H1 (cell line): Measurements from ENCODE around the gene ART4. TPM values are rescaled to one million over a fixed set of nuclear protein-coding genes. Genes with fewer than 3 reads are reported as not detected.

Experiments
- CTCF ChIA-PET: fragments of 300-600 bp; sonication (Branson Sonifier 250); formaldehyde crosslinking; loops from one replicate; lab custom pipeline; 2021; ENCODE audit not compliant: partially characterized antibody; lab: Charles Lee
- POLR2A ChIA-PET: fragments of 300-600 bp; sonication (Branson Sonifier 250); formaldehyde crosslinking; loops from one replicate; lab custom pipeline; 2021; ENCODE audit warnings: inconsistent platforms; ENCODE audit not compliant: partially characterized antibody; lab: Charles Lee
- DNase-seq, 2 experiments: peaks; one replicate each; pipeline versions ENCODE4 v3.0.0 to v3.0.0-alpha.2; 2010 to 2022; ENCODE audit warnings: low spot score in 2 of 2, low read depth in 1 of 2, mixed read lengths in 1 of 2
- FAIRE-seq: peaks from 2 replicates; lab custom pipeline; 2011; peaks lifted over from hg19 to GRCh38; lab: Jason Lieb, UNC
- H2AFZ ChIP-seq: 2 replicates; pipeline ENCODE4 v1.8.1; 2012; ENCODE audit warnings: low read length, inconsistent platforms
- H2AK5ac ChIP-seq: 2 replicates; pipeline ENCODE4 v1.6.1; 2013; ENCODE audit warnings: low read depth, low read length
- H2BK120ac ChIP-seq: replicated peaks from 2 replicates; pipeline ENCODE3; 2013; ENCODE audit warnings: low read depth, low read length, inconsistent platforms
- H2BK12ac ChIP-seq: 2 replicates; pipeline ENCODE4 v1.6.1; 2013; ENCODE audit warnings: low read depth, low read length
- H2BK15ac ChIP-seq: 2 replicates; pipeline ENCODE4 v1.6.1; 2013; ENCODE audit warnings: low read length
- H2BK20ac ChIP-seq: 2 replicates; pipeline ENCODE4 v1.6.1; 2013; ENCODE audit warnings: low read length
- H2BK5ac ChIP-seq: 2 replicates; pipeline ENCODE4 v1.6.1; 2013; ENCODE audit warnings: low read depth, low read length
- H3K14ac ChIP-seq: 2 replicates; pipeline ENCODE4 v1.6.1; 2013; ENCODE audit warnings: inconsistent platforms; ENCODE audit not compliant: insufficient read length
- H3K18ac ChIP-seq: 2 replicates; pipeline ENCODE4 v1.6.1; 2013; ENCODE audit warnings: low read length; ENCODE audit errors: extremely low read depth
- H3K23ac ChIP-seq: 2 replicates; pipeline ENCODE4 v1.6.1; 2013; ENCODE audit warnings: inconsistent platforms; ENCODE audit not compliant: insufficient read length
- H3K23me2 ChIP-seq: 2 replicates; pipeline ENCODE4 v1.6.1; 2013; ENCODE audit warnings: low read depth, low read length
- H3K27ac ChIP-seq: 2 replicates; pipeline ENCODE4 v1.6.1; 2011; ENCODE audit warnings: low read depth, low read length, inconsistent platforms
- H3K27me3 ChIP-seq, 4 experiments: replicated peaks in 1 of 4; 1 replicate in 1 of 4; 2 replicates in 3 of 4; pipeline versions ENCODE4 v1.6.1 to v1.8.1; 2011 to 2013; ENCODE audit warnings: low read length in 3 of 4, mild to moderate bottlenecking in 3 of 4, inconsistent platforms in 2 of 4, mixed read lengths in 2 of 4, moderate library complexity in 1 of 4; ENCODE audit not compliant: control insufficient read depth in 3 of 4, insufficient read depth in 3 of 4; ENCODE audit errors: extremely low read depth in 1 of 4
- H3K36me3 ChIP-seq, 4 experiments: 2 replicates each; pipeline versions ENCODE4 v1.6.1 to v1.8.1; 2011 to 2013; ENCODE audit warnings: mild to moderate bottlenecking in 4 of 4, low read length in 3 of 4, moderate library complexity in 2 of 4, control low read depth in 1 of 4, inconsistent platforms in 1 of 4; ENCODE audit not compliant: insufficient read depth in 4 of 4, control insufficient read depth in 2 of 4
- H3K4ac ChIP-seq: replicated peaks from 2 replicates; pipeline ENCODE3; 2013; ENCODE audit warnings: low read length, low read depth, mixed read lengths, inconsistent platforms; ENCODE audit not compliant: insufficient read length
- H3K4me1 ChIP-seq, 4 experiments: replicated peaks in 1 of 4; 1 replicate in 1 of 4; 2 replicates in 3 of 4; pipeline versions ENCODE4 v1.6.1 to v1.8.1; 2011 to 2013; ENCODE audit warnings: low read length in 3 of 4, inconsistent platforms in 2 of 4, mixed read lengths in 1 of 4; ENCODE audit not compliant: insufficient read depth in 4 of 4, control insufficient read depth in 3 of 4
- H3K4me2 ChIP-seq, 2 experiments: 2 replicates each; pipeline versions ENCODE4 v1.6.1 to v1.8.1; 2011 to 2013; ENCODE audit warnings: low read depth in 2 of 2, low read length in 2 of 2, control low read depth in 1 of 2, inconsistent platforms in 1 of 2, mild to moderate bottlenecking in 1 of 2; ENCODE audit not compliant: insufficient read depth in 1 of 2
- H3K4me3 ChIP-seq, 4 experiments: fragments of 200-600, 300-600 bp in 1 of 4; sonication (generic), shearing (Covaris generic), sonication (Bioruptor Twin) in 1 of 4; 2 replicates each; pipeline versions ENCODE4 v1.5.1 to v1.8.1; 2011 to 2016; ENCODE audit warnings: low read length in 4 of 4, low read depth in 3 of 4, control low read depth in 2 of 4, inconsistent platforms in 2 of 4, mild to moderate bottlenecking in 2 of 4, mixed read lengths in 1 of 4, moderate library complexity in 1 of 4; ENCODE audit not compliant: insufficient read depth in 2 of 4; ENCODE audit errors: extremely low read depth in 1 of 4
- H3K56ac ChIP-seq: replicated peaks from 2 replicates; pipeline ENCODE3; 2013; ENCODE audit warnings: low read depth, mild to moderate bottlenecking, mixed read lengths, low read length, inconsistent platforms; ENCODE audit not compliant: insufficient read length
- H3K79me1 ChIP-seq: 2 replicates; pipeline ENCODE4 v1.6.1; 2013; ENCODE audit warnings: low read depth, low read length, control low read depth
- H3K79me2 ChIP-seq, 2 experiments: 2 replicates each; pipeline versions ENCODE4 v1.6.1 to v1.8.1; 2012 to 2013; ENCODE audit warnings: low read length in 2 of 2, mild to moderate bottlenecking in 2 of 2, inconsistent platforms in 1 of 2; ENCODE audit not compliant: insufficient read depth in 2 of 2, control insufficient read depth in 1 of 2
- H3K9ac ChIP-seq, 4 experiments: replicated peaks in 1 of 4; 1 replicate in 1 of 4; 2 replicates in 3 of 4; pipeline versions ENCODE4 v1.6.1 to v1.8.1; 2011 to 2013; ENCODE audit warnings: low read depth in 3 of 4, low read length in 3 of 4, control low read depth in 2 of 4, mild to moderate bottlenecking in 2 of 4, moderate library complexity in 2 of 4, inconsistent platforms in 1 of 4; ENCODE audit errors: extremely low read depth in 1 of 4
- H3K9me3 ChIP-seq, 2 experiments: 2 replicates each; pipeline versions ENCODE4 v1.6.1 to v1.8.1; 2012 to 2013; ENCODE audit warnings: mild to moderate bottlenecking in 2 of 2, moderate library complexity in 2 of 2, control low read depth in 1 of 2, inconsistent platforms in 1 of 2, low read depth in 1 of 2, low read length in 1 of 2, mixed read lengths in 1 of 2; ENCODE audit not compliant: insufficient read depth in 2 of 2
- H4K20me1 ChIP-seq, 2 experiments: replicated peaks in 1 of 2; 2 replicates each; pipeline versions ENCODE3 to v1.8.1; 2011 to 2013; ENCODE audit warnings: inconsistent platforms in 2 of 2, low read length in 2 of 2, mild to moderate bottlenecking in 1 of 2; ENCODE audit not compliant: insufficient read depth in 2 of 2, control insufficient read depth in 1 of 2
- H4K5ac ChIP-seq: 2 replicates; pipeline ENCODE4 v1.6.1; 2013; ENCODE audit warnings: low read length, low read depth, mixed read lengths, inconsistent platforms; ENCODE audit not compliant: insufficient read length
- H4K8ac ChIP-seq: 2 replicates; pipeline ENCODE4 v1.8.0; 2013; ENCODE audit warnings: mild to moderate bottlenecking, moderate library complexity, low read length, inconsistent platforms; ENCODE audit not compliant: insufficient read depth; ENCODE audit errors: extremely low read depth
- H4K91ac ChIP-seq: replicated peaks from 2 replicates; pipeline ENCODE3; 2013; ENCODE audit warnings: low read length, mixed read lengths, inconsistent platforms; ENCODE audit not compliant: insufficient read length
- ASH2L ChIP-seq: fragments of 200-600, 300-600 bp; sonication (generic); IDR thresholded peaks from one replicate; pipeline ENCODE4 v1.7.1; 2017; ENCODE audit warnings: low read length
- ATF3 ChIP-seq: IDR thresholded peaks from 2 replicates; pipeline ENCODE4 v1.6.1; 2011; ENCODE audit warnings: low read depth, mild to moderate bottlenecking, low read length; ENCODE audit not compliant: insufficient read depth
- BCL11A ChIP-seq, 2 experiments: IDR thresholded peaks; one replicate each; pipeline ENCODE4 v1.6.1; 2011; ENCODE audit warnings: low read depth in 2 of 2, low read length in 2 of 2, mild to moderate bottlenecking in 2 of 2
- CEBPB ChIP-seq: IDR thresholded peaks from 2 replicates; pipeline ENCODE4 v1.6.1; 2012; ENCODE audit warnings: low read depth, low read length
- CHD2 ChIP-seq: IDR thresholded peaks from 2 replicates; pipeline ENCODE4 v1.6.1; 2012; ENCODE audit warnings: low read length, improper control_type of control experiment
- GTF2F1 ChIP-seq: IDR thresholded peaks from 2 replicates; pipeline ENCODE4 v1.6.1; 2012; ENCODE audit warnings: low read depth, low read length, improper control_type of control experiment, borderline replicate concordance
- HDAC6 ChIP-seq: IDR thresholded peaks from one replicate; pipeline ENCODE4 v1.7.1; 2012; ENCODE audit warnings: low read depth, mild to moderate bottlenecking, inconsistent platforms, low read length, moderate library complexity
- KDM5A ChIP-seq: fragments of 200-600 bp; IDR thresholded peaks from 2 replicates; pipeline ENCODE4 v1.7.1; 2012; ENCODE audit warnings: mild to moderate bottlenecking, low read length, inconsistent platforms, mixed read lengths
- MAX ChIP-seq: IDR thresholded peaks from 2 replicates; pipeline ENCODE4 v1.6.1; 2012; ENCODE audit warnings: inconsistent platforms
- POLR2AphosphoS5 ChIP-seq: IDR thresholded peaks from 2 replicates; pipeline ENCODE4 v1.6.1; 2011; ENCODE audit warnings: low read depth, low read length
- RFX5 ChIP-seq: IDR thresholded peaks from 2 replicates; pipeline ENCODE4 v1.6.1; 2011; ENCODE audit warnings: low read depth, low read length, improper control_type of control experiment, borderline replicate concordance
- RXRA ChIP-seq: IDR thresholded peaks from 2 replicates; pipeline ENCODE4 v1.6.1; 2011; ENCODE audit warnings: low read depth, mild to moderate bottlenecking, low read length, moderate library complexity; ENCODE audit not compliant: insufficient read depth
- SAP30 ChIP-seq: fragments of 300-600 bp; sonication (generic); IDR thresholded peaks from 2 replicates; pipeline ENCODE4 v1.7.1; 2012; ENCODE audit warnings: low read length, moderate library complexity, mild to moderate bottlenecking, inconsistent platforms; ENCODE audit not compliant: insufficient read depth, insufficient replicate concordance
- SIRT6 ChIP-seq: IDR thresholded peaks from one replicate; pipeline ENCODE4 v1.7.1; 2012; ENCODE audit warnings: low read length, inconsistent platforms
- TEAD4 ChIP-seq: IDR thresholded peaks from 2 replicates; pipeline ENCODE4 v1.6.1; 2012; ENCODE audit warnings: low read depth, low read length, inconsistent platforms, mixed read lengths
- WGBS, 2 experiments: shearing (Covaris generic) in 1 of 2; methylation state at CpG; one replicate each; pipeline versions ENCODE4 v1.1.6 to v1.1.7; 2013 to 2015; ENCODE audit warnings: low lambda C conversion rate in 2 of 2, mixed read lengths in 2 of 2, inconsistent platforms in 1 of 2, low coverage in 1 of 2, missing lambda C conversion rate in 1 of 2; ENCODE audit not compliant: insufficient replicate concordance in 2 of 2, insufficient coverage in 1 of 2, insufficient read length in 1 of 2; ENCODE audit errors: extremely low coverage in 1 of 2, missing lambda C conversion rate in 1 of 2; 5-methylcytosine and 5-hydroxymethylcytosine counted together
- polyA plus RNA-seq, 7 experiments: library from polyadenylated mRNA; depleted of rRNA in 3 of 7; stranded (reverse) in 5 of 7; unstranded in 2 of 7; fragments of >200 nt in 5 of 7; fragments of 200-250 nt in 2 of 7; gene quantifications; 1 replicate in 5 of 7; 2 replicates in 1 of 7; 4 replicates in 1 of 7; pipeline versions ENCODE4 v1.2.1 to v1.2.3, GENCODE V29; 2011 to 2013; ENCODE audit warnings: missing spikeins in 2 of 7, mixed read lengths in 2 of 7
- total RNA-seq: library from RNA; stranded (reverse); fragmentation: NEBNext Ultra II Directional; extraction: Animal tissue kit (Norgen Biotek cat#: 25700); gene quantifications from 2 replicates; pipeline ENCODE4 v1.2.1, GENCODE V29; 2021

ART4 gene
- total and polyA plus RNA-seq, 2 of the 8 experiments (the other 6 are each of a cell fraction or from before 2014, with no cell fraction given), result not detected

- DNase-seq (no peak), FAIRE-seq (no peak)
- Histone ChIP-seq H3K23me2 (no peaks in the 10 kb centered on the region), H3K27me3 (no peaks in the 10 kb centered on the region), H3K4ac (no peak overlapping the region), H3K14ac (no peak overlapping the region), H3K4me2 (no peak overlapping the region), H2BK15ac (no peak overlapping the region), H3K56ac (no peak overlapping the region), H4K5ac (no peak overlapping the region), H3K18ac (no peak overlapping the region), H2BK5ac (no peak overlapping the region), H2BK12ac (no peak overlapping the region), H3K79me1 (no peaks in the 10 kb centered on the region), H3K9me3 (no peaks in the 10 kb centered on the region), H3K79me2 (no peaks in the 10 kb centered on the region), H3K27ac (no peak overlapping the region), H2BK120ac (no peak overlapping the region), H4K8ac (no peak overlapping the region), H3K4me1 (no peaks in the 10 kb centered on the region), H2AK5ac (no peak overlapping the region), H4K20me1 (no peaks in the 10 kb centered on the region), H3K36me3 (no peaks in the 10 kb centered on the region), H3K23ac (no peak overlapping the region), H2BK20ac (no peak overlapping the region), H3K4me3 (no peak overlapping the region), H2AFZ (no peak overlapping the region), H3K9ac (no peak overlapping the region), H4K91ac (no peak overlapping the region)
- TF ChIP-seq KDM5A (no peak), CEBPB (no peak), POLR2AphosphoS5 (no peak), HDAC6 (no peak), TEAD4 (no peak), SAP30 (no peak), GTF2F1 (no peak), RXRA (no peak), RFX5 (no peak), ATF3 (no peak), BCL11A (IDR thresholded peaks at IDR 0.05; ENCODE audit: low read depth in 2 of 2, low read length in 2 of 2) (no peak), ASH2L (no peak), CHD2 (no peak), MAX (no peak), SIRT6 (no peak)
- CTCF ChIA-PET, result no interaction called here
- WGBS, 2 experiments, result 80% methylated on average over 1 of the region's 1 CpG; no CpG with 5 or more reads in 1 of the 2 experiments
- POLR2A ChIA-PET, result no interaction called here
Measured at GRCh38 chr12:14839262-14839661, 4.1 kb downstream of the ART4 start.
